LNCAP (cell line): ENCODE measurements around the gene BTBD3.

ENCODE experiments used
- CTCF ChIP-seq: fragments of 450-650 bp; IDR thresholded peaks from 2 replicates; pipeline ENCODE4 v1.5.1; 2017; ENCODE audit warnings: mild to moderate bottlenecking

The BTBD3 gene

DNA sequence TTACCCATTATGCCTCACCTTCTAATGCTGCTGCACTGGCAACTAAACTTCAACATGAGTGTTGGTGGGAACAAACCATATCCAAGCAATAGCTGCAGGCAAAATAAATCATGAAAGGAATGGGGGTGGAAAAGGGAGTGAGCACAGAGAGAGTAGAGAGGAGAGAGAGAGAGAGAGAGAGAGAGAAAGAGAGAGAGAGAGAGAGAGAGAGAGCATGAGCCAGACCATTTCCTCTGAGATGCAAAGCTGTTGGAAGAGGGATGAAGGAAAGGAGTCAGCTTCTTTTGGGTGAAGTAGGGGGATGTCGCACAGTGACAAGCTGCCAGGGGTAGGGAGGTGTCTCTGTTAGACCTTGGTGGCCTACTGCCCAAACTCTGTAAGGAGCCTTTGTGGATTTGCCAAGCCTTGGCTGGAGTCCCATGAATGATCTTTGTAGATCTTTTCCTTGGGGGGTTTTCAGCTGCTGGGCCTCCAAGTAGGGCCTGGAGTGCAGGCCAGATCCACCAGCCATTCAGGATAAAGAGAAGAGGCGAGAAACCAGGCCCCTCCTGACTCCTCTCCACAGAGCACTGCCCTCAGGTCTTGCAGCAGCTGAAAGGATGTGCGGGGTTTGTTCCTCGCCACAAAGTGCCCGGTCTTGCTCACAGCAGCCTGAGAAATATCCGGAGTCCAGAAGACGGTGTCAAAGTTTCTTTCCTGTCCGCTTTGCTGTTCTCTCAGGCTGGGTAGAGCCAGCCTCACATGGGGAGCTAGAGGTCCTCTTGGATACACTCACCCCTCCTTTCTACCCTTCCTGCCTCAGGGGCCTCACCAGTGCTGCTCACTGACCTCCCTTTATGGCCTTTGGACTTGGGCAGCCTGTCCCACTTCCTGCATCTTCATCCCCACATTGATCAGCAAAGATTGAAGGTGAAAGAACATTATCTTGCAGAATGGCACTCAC, 17.8 kb downstream of the BTBD3 start:
- no peak for TF ChIP-seq CTCF

DNA sequence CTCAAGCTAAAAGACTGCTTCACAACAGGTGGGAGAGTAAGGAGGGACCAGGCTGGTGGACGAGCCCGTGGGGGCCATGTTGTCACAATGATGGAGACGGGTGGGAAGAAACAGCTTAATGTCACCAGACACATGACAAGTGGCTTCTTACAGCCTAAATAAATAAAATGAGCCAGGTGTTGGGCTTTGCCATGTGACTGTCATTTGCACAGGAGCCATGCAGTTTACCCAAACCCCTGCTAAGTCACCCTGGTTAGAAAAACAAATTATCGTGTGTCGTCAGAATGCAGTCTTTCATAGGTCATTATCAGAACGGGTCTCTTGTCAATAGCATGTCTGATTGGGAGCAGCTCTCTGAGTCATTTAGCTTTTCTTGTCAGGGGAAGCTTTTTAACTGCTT, 18.5 kb downstream of the BTBD3 start:
- no peak for TF ChIP-seq CTCF

GRCh38 chr20:11937230-11937629, 19.5 kb downstream of the BTBD3 start:
- no peak for TF ChIP-seq CTCF

DNA sequence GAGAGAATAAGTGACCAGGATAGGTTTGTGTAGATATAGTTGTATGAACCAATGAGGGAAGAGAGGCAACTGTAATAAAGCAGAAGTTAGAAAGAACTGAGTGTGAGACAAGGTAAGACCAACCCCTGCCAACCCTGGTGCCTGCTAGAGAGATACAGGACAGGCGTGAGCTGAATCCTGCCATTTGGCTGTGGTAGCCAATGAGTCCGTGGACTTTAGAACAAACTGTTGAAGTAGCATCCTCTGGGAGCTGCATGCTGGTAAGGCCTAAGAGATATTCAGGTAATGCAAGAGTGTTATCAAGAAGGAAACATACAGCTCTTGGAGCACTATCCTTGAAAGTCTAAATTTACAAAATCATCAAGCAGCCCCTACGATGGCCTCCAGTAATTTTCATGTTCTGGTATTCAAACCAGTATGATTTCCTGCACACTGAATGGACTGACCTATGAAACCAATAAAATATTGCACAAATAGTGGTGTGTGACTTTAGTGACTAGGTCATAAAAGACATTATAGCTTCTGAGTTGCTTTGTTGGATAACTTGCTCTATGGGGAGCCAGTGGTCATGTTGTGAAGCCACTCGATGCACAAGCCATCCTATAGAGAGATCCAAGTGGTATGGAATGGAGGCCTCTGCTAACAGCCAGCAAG, 24.0 kb downstream of the BTBD3 start:
- no peak for TF ChIP-seq CTCF

GRCh38 chr20:11943778-11944177, 26.1 kb downstream of the BTBD3 start:
- TF ChIP-seq CTCF, result no peak

DNA sequence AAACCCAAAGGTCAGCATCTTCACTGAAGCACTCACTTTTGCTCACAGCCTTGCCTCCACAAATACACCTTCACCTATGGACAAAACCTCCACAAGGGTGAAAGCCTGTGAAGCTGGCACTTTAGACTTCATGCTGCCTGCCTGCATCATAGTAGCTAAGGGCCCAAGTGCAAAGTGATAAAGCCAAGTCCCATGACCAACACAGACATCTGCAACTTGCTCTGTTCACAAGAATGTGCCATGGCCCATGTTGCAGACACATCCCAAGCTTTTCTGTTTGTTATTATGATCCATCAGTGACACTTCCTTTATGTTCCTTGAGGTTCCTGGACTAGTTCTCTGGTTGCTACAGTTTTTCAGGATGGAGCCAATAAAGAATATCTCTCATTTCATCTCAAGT, 31.1 kb downstream of the BTBD3 start:
- TF ChIP-seq CTCF, result no peak

DNA sequence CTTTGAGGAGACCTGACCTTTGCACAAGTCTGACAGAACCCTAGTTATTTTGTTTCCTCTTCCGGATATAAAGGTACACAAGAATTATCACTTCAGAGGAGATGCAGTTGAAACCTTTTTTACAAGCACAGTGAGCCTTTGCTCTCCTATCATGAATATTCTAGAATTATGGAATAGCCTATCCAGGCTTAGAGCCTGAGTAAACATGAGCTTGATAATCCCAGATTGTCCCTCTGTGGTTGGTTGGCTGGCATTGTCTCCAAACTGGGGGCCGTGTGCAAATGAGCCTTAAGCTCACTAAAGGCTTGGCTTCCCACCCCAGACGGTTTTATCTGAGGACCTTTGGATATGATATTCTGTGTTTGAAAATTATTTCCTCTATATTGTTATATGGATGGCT, 32.0 kb downstream of the BTBD3 start:
- no peak for TF ChIP-seq CTCF
